Measurements from ENCODE around the gene COASY. TPM values are rescaled to one million over a fixed set of nuclear protein-coding genes. Genes with fewer than 3 reads are reported as not detected.
"Not testable (repeated sequence)": the region's sequence is repeated elsewhere in the genome, so short reads cannot be mapped to it uniquely, and the experiment has no call there.

COASY gene
- polyA plus RNA-seq, 6 donors from 2014 or later: 40.6 to 104 (median 55.5) TPM

DNA sequence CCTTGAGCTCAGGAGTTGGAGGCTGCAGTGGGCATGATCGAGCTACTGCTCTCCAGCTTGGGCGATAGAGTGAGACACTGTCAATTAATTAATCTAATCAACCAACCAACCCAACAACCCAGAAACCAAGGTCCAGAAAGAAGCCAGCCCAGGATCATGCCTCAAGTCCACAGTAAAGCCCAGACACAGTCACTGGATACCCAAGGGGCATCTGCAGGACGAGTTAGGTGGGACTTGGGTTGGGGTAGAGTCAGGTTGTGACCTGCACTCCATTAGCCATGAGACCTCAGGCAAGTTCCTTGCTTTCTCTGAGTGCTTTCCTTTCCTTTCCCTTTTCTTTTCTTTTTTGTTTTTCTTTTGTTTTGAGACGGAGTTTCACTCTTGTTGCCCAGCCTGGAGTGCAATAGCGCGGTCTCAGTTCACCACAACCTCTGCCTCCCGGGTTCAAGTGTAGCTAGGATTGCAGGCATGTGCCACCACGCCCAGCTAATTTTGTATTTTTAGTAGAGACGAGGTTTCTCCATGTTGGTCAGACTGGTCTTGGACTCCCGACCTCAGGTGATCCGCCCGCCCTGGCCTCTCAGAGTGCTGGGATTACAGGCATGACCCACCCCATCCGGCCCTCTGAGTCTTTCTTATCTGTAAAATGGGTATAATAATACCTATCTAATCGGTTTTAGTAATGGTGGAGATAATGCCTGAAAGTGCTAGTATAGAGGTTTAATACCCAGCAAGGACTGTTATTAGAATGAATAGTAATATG is 12.8 kb upstream of the COASY start:
- no peak for ATAC-seq (ENCODE audit: low read depth in 2 of 2)
- Mint-ChIP-seq H3K4me1 (peaks cover 17 to 48% (median 27%) of the 10 kb centered on the region in 3 donors), H3K4me3 (peak overlapping the region in 7 of 8 donors; percentile 35 to 78 (median 76)), H3K9me3 (no peaks in the 10 kb centered on the region), H3K27ac (peak overlapping the region in 3 of 6 donors; percentile 26 to 78 (median 63)), H3K36me3 (no peaks in the 10 kb centered on the region), H3K27me3 (no peaks in the 10 kb centered on the region)
- no peak for DNase-seq

DNA sequence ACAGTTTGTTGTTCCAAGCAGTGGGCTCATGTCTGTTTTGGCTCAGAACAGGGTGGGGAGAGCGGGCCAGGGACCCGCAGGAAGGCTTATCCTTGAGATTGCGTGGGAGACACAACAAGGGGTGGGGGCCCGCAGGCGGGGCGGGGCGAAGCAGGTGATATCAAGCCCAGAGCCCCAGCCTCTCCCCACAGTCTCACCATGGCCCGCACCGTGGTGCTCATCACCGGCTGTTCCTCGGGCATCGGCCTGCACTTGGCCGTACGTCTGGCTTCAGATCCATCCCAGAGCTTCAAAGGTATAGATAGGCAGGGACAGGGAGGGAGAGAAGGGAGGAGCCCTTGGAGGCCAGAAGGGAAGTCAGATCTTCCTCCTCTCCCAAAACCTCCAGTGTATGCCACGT is 9.2 kb upstream of the COASY start, which contains the start of gene HSD17B1:
HSD17B1 (plus strand) TSS at position 188 of the 400 bp plus-strand sequence; CDS start at position 199, 11 bp downstream.
- peak within 1 kb of the TSS in 5 of 6 donors; percentile 78 to 99 (median 95) for H3K27ac Mint-ChIP-seq
- not testable (repeated sequence) for H3K36me3 Mint-ChIP-seq; H3K27me3 Mint-ChIP-seq; ATAC-seq (ENCODE audit: low read depth in 2 of 2); H3K9me3 Mint-ChIP-seq; DNase-seq
- peak within 1 kb of the TSS; percentile 94 to 97 (median 96) for H3K4me3 Mint-ChIP-seq
- H3K4me1 Mint-ChIP-seq: peaks cover 25 to 64% (median 43%) of the 10 kb centered on the region in 3 donors

DNA sequence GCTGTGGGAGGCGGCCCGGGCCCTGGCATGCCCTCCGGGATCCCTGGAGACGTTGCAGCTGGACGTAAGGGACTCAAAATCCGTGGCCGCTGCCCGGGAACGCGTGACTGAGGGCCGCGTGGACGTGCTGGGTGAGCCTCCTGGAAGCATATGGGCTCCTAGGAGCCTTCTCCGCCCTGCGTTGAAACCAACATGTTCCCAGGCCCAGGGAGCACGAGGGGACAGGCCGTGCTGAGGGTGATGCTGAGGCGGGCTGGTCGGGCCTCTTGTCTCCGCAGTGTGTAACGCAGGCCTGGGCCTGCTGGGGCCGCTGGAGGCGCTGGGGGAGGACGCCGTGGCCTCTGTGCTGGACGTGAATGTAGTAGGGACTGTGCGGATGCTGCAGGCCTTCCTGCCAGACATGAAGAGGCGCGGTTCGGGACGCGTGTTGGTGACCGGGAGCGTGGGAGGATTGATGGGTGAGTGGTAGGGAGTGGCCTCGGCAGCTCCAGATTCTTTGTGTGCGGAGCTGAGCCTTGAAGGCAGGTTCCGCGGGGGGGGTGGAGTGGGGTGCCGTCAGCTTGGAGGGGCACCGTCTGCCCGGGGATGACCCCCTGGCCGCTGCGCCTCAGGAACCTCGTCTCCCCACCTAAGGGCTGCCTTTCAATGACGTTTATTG is 8.7 kb upstream of the COASY start:
- DNase-seq: no peak
- Mint-ChIP-seq H3K27ac (peak overlapping the region in 5 of 6 donors; percentile 72 to 99 (median 95)), H3K4me3 (peak overlapping the region; percentile 94 to 97 (median 96)), H3K4me1 (peaks cover 25 to 60% (median 43%) of the 10 kb centered on the region in 3 donors), H3K9me3 (no peaks in the 10 kb centered on the region), H3K36me3 (no peaks in the 10 kb centered on the region), H3K27me3 (no peaks in the 10 kb centered on the region)
- no peak for ATAC-seq (ENCODE audit: low read depth in 2 of 2)

DNA sequence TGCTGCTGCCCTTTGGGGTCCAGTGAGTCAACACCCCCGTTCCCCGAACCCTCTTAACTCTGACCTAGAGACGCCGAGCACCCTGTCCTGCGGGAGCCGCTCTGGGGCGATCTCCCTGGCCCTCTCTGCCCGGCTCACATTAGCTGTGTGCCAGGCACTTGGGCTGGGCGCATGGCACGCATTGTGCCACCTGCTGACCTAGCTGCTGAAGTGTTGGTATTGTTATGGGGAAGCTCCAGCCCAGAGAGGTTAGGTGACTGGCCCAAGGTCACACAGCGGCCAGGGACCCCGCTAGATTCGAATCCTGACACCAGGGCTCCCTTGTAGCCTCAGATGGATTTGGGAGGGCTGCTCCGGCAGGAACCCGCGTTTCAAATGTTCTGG is 8.1 kb upstream of the COASY start:
- Mint-ChIP-seq H3K27ac (peak overlapping the region in 5 of 6 donors; percentile 78 to 99 (median 95)), H3K4me1 (peaks cover 24 to 57% (median 39%) of the 10 kb centered on the region in 3 donors), H3K27me3 (no peaks in the 10 kb centered on the region), H3K4me3 (peak overlapping the region; percentile 94 to 97 (median 96)), H3K9me3 (no peaks in the 10 kb centered on the region), H3K36me3 (no peaks in the 10 kb centered on the region)
- ATAC-seq (ENCODE audit: low read depth in 2 of 2) (no peak), DNase-seq (no peak)

DNA sequence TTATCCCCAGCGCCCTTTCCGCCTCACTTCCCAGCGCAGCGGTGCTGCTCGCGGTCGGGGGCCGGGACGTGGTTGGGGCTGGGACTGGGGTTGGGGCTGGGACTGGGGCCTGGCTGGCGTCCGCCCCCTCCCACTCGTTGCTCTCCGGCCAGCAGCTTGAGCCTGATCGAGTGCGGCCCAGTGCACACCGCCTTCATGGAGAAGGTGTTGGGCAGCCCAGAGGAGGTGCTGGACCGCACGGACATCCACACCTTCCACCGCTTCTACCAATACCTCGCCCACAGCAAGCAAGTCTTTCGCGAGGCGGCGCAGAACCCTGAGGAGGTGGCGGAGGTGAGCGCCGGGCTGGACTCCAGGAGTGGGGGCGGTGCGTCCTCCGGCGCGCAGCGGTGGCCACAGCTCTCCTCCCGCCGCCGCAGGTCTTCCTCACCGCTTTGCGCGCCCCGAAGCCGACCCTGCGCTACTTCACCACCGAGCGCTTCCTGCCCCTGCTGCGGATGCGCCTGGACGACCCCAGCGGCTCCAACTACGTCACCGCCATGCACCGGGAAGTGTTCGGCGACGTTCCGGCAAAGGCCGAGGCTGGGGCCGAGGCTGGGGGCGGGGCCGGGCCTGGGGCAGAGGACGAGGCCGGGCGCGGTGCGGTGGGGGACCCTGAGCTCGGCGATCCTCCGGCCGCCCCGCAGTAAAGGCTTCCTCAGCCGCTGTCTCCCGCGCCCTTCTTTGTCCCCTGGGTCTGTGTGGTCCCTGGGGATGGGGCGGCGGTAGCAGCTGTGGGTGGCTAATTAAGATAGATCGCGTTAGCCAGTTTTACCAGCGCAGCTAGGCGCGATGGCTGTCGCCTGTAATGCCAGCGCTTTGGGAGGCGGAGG is 7.5 kb upstream of the COASY start:
- peak overlapping the region; percentile 94 to 97 (median 96) for H3K4me3 Mint-ChIP-seq
- no peaks in the 10 kb centered on the region for H3K9me3 Mint-ChIP-seq
- ATAC-seq (ENCODE audit: low read depth in 2 of 2): peak; percentile 93 to 94
- peak; percentile 93 for DNase-seq
- peaks cover 19 to 51% (median 33%) of the 10 kb centered on the region in 3 donors for H3K4me1 Mint-ChIP-seq
- H3K27me3 Mint-ChIP-seq: no peaks in the 10 kb centered on the region
- no peaks in the 10 kb centered on the region for H3K36me3 Mint-ChIP-seq
- peak overlapping the region; percentile 95 to 99 (median 99) for H3K27ac Mint-ChIP-seq

DNA sequence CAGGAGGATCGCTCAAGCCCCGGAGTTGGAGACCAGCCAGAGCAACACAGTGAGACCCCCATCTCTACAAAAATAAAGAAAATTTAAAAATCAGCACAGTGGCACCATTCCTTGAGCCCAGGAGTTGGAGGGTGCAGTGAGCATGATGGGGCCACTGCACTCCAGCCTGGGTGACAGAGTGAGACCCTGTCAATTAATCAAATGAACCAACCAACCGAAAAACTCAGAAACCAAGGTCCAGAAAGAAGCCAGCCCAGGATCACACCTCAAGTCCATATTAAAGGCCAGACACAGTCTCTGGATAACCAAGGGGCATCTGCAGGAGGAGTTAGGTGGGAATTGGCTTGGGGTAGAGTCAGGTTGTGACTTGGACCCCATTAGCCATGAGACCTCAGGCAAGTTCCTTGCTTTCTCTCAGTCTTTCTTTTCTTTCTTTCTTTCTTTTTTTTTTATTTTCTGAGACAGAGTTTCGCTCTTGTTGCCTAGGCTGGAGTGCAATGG is 6.8 kb upstream of the COASY start:
- no peaks in the 10 kb centered on the region for H3K36me3 Mint-ChIP-seq
- DNase-seq (no peak), ATAC-seq (ENCODE audit: low read depth in 2 of 2) (peak; percentile 2)
- H3K27ac Mint-ChIP-seq: peak overlapping the region; percentile 95 to 99 (median 99)
- H3K4me1 Mint-ChIP-seq: peaks cover 19 to 51% (median 34%) of the 10 kb centered on the region in 3 donors
- peak overlapping the region; percentile 94 to 97 (median 96) for H3K4me3 Mint-ChIP-seq
- H3K9me3 Mint-ChIP-seq: no peaks in the 10 kb centered on the region
- H3K27me3 Mint-ChIP-seq: no peaks in the 10 kb centered on the region

DNA sequence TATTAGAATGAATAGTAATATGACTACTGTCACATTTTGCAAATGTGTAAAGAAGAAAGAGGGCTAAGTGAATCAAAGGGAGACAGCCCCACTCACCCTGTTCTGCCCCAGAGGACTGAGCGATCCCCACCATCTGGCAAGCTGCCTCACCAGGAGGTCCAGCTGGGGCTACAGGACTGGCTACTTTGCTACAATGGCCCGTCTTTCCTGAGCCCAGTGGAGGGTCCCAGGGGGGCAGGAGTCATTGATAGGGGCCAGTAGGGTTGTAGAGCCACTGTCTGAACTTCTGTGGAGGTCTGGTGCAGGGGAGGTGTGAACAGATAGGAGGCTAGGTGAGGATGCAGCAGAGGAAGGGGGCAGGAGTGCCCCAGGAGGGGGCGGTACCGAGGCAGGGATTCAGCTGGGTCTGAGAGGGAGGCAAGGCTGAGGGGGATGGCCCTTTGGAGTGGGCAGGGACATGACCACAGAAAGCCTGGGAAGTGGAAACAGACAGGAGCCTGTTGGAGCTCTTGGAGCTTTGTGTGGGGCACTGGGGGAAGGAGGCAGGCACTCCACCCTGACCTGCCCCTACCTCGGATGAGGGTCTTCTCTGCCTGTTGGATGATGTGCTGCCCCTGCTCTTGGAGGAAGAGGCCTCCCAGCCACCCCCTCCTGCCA is 5.9 kb upstream of the COASY start:
- H3K27ac Mint-ChIP-seq: peak overlapping the region in 2 of 6 donors; percentile 95 to 98
- ATAC-seq (ENCODE audit: low read depth in 2 of 2); H3K36me3 Mint-ChIP-seq; H3K9me3 Mint-ChIP-seq; DNase-seq; H3K27me3 Mint-ChIP-seq: not testable (repeated sequence)
- H3K4me3 Mint-ChIP-seq: peak overlapping the region in 5 of 8 donors; percentile 15 to 97 (median 95)
- peaks cover 15 to 46% (median 37%) of the 10 kb centered on the region in 3 donors for H3K4me1 Mint-ChIP-seq

DNA sequence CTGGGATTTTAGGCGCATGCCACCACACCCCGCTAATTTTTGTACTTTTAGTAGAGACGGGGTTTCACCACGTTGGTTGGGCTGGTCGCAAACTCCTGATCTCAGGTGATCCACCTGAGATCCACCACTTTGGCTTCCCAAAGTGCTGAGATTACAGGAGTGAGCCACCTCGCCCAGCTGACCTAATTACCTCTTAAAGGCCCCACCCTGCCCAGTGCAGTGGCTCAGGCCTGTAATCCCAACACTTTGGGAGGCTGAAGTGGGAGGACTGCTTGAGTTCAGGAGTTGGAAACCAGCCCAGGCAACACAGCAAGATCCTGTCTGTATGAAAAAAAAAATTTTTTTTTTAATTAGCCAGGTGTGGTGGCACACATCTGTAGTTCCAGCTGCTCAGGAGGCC is 2.9 kb upstream of the COASY start:
- Mint-ChIP-seq H3K27me3 (no peaks in the 10 kb centered on the region), H3K27ac (no peak overlapping the region), H3K9me3 (no peaks in the 10 kb centered on the region), H3K4me1 (peaks cover 25 to 53% (median 46%) of the 10 kb centered on the region in 3 donors), H3K4me3 (peak overlapping the region in 1 of 8 donors; percentile 92), H3K36me3 (no peaks in the 10 kb centered on the region)
- DNase-seq (no peak), ATAC-seq (ENCODE audit: low read depth in 2 of 2) (no peak)

DNA sequence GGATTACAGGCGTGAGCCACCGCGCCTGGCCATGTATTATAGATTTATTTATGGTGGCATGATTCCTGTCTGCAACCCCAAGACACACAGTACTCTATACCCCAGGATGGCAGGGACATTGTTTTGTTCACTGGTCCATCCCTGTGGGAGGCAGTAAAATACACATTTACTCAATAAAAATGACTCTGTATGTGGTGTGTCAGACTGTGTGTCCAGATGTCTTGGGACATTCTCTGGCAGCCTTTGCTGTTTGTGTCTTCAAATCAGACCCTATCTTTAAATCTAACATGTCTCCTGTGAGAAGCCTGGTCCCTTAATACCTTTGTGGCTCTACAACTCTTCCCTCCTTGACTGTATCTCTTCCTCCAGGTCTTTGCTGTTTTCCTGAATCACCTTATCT is 1.7 kb upstream of the COASY start:
- ATAC-seq (ENCODE audit: low read depth in 2 of 2) (no peak), DNase-seq (no peak)
- Mint-ChIP-seq H3K36me3 (no peaks in the 10 kb centered on the region), H3K9me3 (no peaks in the 10 kb centered on the region), H3K27me3 (no peaks in the 10 kb centered on the region), H3K27ac (peak overlapping the region in 1 of 6 donors; percentile 86), H3K4me1 (peaks cover 21 to 58% (median 39%) of the 10 kb centered on the region in 3 donors), H3K4me3 (peak overlapping the region in 4 of 8 donors; percentile 40 to 92 (median 58))

DNA sequence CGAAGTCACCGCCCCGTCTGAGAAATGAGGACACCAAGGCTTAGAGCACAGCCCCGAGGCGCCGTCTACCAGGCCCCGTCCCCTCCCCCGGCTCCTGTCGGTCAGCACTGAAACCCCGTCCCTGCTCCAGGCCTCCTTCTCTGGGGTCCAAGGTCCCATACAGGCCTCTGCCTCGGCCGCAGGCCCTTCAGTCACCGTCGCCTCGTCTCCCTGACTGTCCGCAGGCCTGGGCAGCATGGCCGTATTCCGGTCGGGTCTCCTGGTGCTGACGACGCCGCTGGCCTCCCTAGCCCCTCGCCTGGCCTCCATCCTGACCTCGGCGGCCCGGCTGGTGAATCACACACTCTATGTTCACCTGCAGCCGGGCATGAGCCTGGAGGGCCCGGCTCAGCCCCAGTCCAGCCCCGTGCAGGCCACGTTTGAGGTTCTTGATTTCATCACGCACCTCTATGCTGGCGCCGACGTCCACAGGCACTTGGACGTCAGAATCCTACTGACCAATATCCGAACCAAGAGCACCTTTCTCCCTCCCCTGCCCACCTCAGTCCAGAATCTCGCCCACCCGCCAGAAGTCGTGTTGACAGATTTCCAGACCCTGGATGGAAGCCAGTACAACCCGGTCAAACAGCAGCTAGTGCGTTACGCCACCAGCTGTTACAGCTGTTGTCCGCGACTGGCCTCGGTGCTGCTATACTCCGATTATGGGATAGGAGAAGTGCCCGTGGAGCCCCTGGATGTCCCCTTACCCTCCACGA is 617 bp downstream of the COASY start:
- no peaks in the 10 kb centered on the region for H3K27me3 Mint-ChIP-seq
- no peak for DNase-seq
- no peaks in the 10 kb centered on the region for H3K9me3 Mint-ChIP-seq
- H3K4me3 Mint-ChIP-seq: peak overlapping the region; percentile 89 to 97 (median 92)
- H3K36me3 Mint-ChIP-seq: no peaks in the 10 kb centered on the region
- H3K27ac Mint-ChIP-seq: peak overlapping the region; percentile 89 to 97 (median 97)
- ATAC-seq (ENCODE audit: low read depth in 2 of 2): no peak
- H3K4me1 Mint-ChIP-seq: peaks cover 22 to 58% (median 38%) of the 10 kb centered on the region in 3 donors

DNA sequence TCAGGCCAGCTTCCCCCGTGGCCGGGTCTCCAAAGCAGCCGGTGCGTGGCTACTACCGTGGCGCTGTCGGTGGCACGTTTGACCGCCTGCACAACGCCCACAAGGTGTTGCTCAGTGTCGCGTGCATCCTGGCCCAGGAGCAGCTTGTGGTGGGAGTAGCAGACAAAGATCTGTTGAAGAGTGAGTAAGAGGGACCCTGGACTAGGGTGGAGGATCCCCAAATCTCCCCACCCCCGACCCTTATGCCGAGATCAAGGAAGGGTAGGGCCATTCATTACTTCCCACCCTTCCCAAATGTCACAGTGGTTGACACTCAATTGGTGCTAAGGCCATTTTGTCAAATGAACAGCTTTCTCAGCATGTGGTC is 1.2 kb downstream of the COASY start:
- Mint-ChIP-seq H3K4me3 (peak overlapping the region; percentile 89 to 97 (median 92)), H3K36me3 (no peaks in the 10 kb centered on the region), H3K4me1 (peaks cover 26 to 63% (median 43%) of the 10 kb centered on the region in 3 donors), H3K9me3 (no peaks in the 10 kb centered on the region), H3K27ac (peak overlapping the region in 1 of 6 donors; percentile 94), H3K27me3 (no peaks in the 10 kb centered on the region)
- ATAC-seq (ENCODE audit: low read depth in 2 of 2): no peak
- no peak for DNase-seq

DNA sequence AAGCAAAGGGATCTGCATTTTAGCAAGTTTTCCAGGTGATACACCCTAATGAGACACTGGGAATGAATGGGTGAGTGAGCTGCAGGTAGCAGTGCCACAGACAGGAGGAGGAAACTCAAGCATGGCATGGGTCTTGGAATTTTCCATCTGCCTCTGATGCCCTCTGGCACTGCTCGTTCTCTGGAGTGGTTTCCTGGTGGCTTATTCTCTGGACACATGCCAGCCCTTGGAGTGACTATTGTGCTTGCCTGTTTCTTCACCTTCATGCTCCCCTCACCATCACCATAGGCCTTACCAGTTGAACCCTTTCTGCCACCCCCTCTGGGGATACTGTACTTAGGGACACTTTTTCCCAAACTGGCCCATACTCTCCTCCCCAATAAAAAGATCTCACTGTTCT is 1.6 kb downstream of the COASY start:
- ATAC-seq (ENCODE audit: low read depth in 2 of 2) (no peak), DNase-seq (no peak)

More for the DNA sequence above, 1.6 kb downstream of the COASY start:
- Mint-ChIP-seq H3K27me3 (no peaks in the 10 kb centered on the region), H3K9me3 (no peaks in the 10 kb centered on the region), H3K36me3 (no peaks in the 10 kb centered on the region), H3K27ac (peak overlapping the region in 5 of 6 donors; percentile 36 to 94 (median 65)), H3K4me3 (peak overlapping the region; percentile 70 to 97 (median 92)), H3K4me1 (peaks cover 27 to 66% (median 43%) of the 10 kb centered on the region in 3 donors)
